ENCODE results near the gene DNM3.

GRCh38 chr1:172003766-172004530, 162.7 kb downstream of the DNM3 start:
- TF ChIP-seq PPARA (CRISPR knock-in tag; IDR thresholded peaks at IDR 0.05; ENCODE audit: borderline replicate concordance) (no peak), ISL1 (CRISPR knock-in tag; IDR thresholded peaks at IDR 0.05) (no peak), ZNF8 (CRISPR knock-in tag; IDR thresholded peaks at IDR 0.05) (no peak), PATZ1 (CRISPR knock-in tag; IDR thresholded peaks at IDR 0.05; ENCODE audit: borderline replicate concordance) (no peak), TSHZ2 (CRISPR knock-in tag; IDR thresholded peaks at IDR 0.05) (no peak), ESRRG (CRISPR knock-in tag; IDR thresholded peaks at IDR 0.05) (no peak), CREB5 (CRISPR knock-in tag; IDR thresholded peaks at IDR 0.05; ENCODE audit: low read depth) (no peak), BACH2 (CRISPR knock-in tag; IDR thresholded peaks at IDR 0.05; ENCODE audit: borderline replicate concordance) (no peak), CSRNP3 (CRISPR knock-in tag; IDR thresholded peaks at IDR 0.05) (no peak), ARNTL (CRISPR knock-in tag; IDR thresholded peaks at IDR 0.05; ENCODE audit: borderline replicate concordance, low read depth) (no peak), CSDC2 (CRISPR knock-in tag; IDR thresholded peaks at IDR 0.05) (no peak)

Measured in SK-N-SH treated with all-trans-retinoic acid at 6 μM for 48 hours (cell line).